Spleen (tissue), 11 donors: ENCODE results near the gene TCF20. TPM values are rescaled to one million over a fixed set of nuclear protein-coding genes. Genes with fewer than 3 reads are reported as not detected.

Experiments
- DNase-seq: peaks from one replicate; pipeline ENCODE4 v3.0.0-alpha.2; 2020
- H3K27ac ChIP-seq, 8 donors: fragments of 200-600 bp; sonication (generic) in 7 of 8; 1 replicate in 4 of 8; 2 replicates in 4 of 8; pipeline versions ENCODE4 v1.5.0 to v1.8.0; 2016 to 2021; ENCODE audit warnings: inconsistent platforms in 4 of 8, mild to moderate bottlenecking in 4 of 8, moderate library complexity in 1 of 8
- H3K27me3 ChIP-seq, 7 donors: fragments of 200-600 bp; sonication (generic) in 6 of 7; replicated peaks in 1 of 7; 1 replicate in 4 of 7; 2 replicates in 3 of 7; pipeline versions ENCODE4 v1.5.0 to v1.8.0; 2016 to 2021; ENCODE audit warnings: inconsistent platforms in 3 of 7, mild to moderate bottlenecking in 1 of 7
- H3K36me3 ChIP-seq, 6 donors: fragments of 200-600 bp; sonication (generic) in 5 of 6; 1 replicate in 4 of 6; 2 replicates in 2 of 6; pipeline versions ENCODE4 v1.5.0 to v1.8.0; 2016 to 2021; ENCODE audit warnings: inconsistent platforms in 2 of 6
- H3K4me1 ChIP-seq, 6 donors: fragments of 200-600 bp; sonication (generic) in 5 of 6; 1 replicate in 3 of 6; 2 replicates in 3 of 6; pipeline versions ENCODE4 v1.5.0 to v1.8.0; 2016 to 2021; ENCODE audit warnings: inconsistent platforms in 3 of 6
- H3K4me3 ChIP-seq, 8 donors: fragments of 200-600 bp; sonication (generic) in 7 of 8; 1 replicate in 4 of 8; 2 replicates in 4 of 8; pipeline versions ENCODE4 v1.5.0 to v1.8.0; 2016 to 2021; ENCODE audit warnings: inconsistent platforms in 4 of 8, mild to moderate bottlenecking in 4 of 8, moderate library complexity in 2 of 8
- H3K9me3 ChIP-seq, 8 donors: fragments of 200-600 bp; sonication (generic) in 7 of 8; 1 replicate in 4 of 8; 2 replicates in 4 of 8; pipeline versions ENCODE4 v1.5.0 to v1.8.0; 2016 to 2021; ENCODE audit warnings: inconsistent platforms in 4 of 8
- POLR2A ChIP-seq, 3 donors: fragments of 450-650 bp; IDR thresholded peaks; one replicate each; pipeline ENCODE4 v1.5.1; 2017; ENCODE audit warnings: antibody characterized with exemption in 3 of 3, mild to moderate bottlenecking in 1 of 3
- POLR2AphosphoS5 ChIP-seq, 3 donors: sonication (generic); formaldehyde crosslinking; IDR thresholded peaks; one replicate each; pipeline ENCODE4 v1.5.1; 2017; ENCODE audit warnings: antibody characterized with exemption in 3 of 3
- WGBS, 5 donors: extraction: QIAGEN DNeasy Blood & Tissue Kit in 3 of 5; methylation state at CpG; one replicate each; pipeline versions ENCODE4 v1.1.5 to v1.1.7; 2013 to 2018; 5-methylcytosine and 5-hydroxymethylcytosine counted together
- intact Hi-C: fragments of 100-400 bp; cut with DNase I; formaldehyde crosslinking; loops from one replicate; pipeline ENCODE4 v1.15.0; 2023; ENCODE audit warnings: low total_unique reads
- polyA plus RNA-seq, 3 donors: library from polyadenylated mRNA; stranded (reverse); fragments of 200-250 nt; gene quantifications; one replicate each; pipeline ENCODE4 v1.2.1, GENCODE V29; 2013
- total RNA-seq, 7 donors: library from RNA; depleted of rRNA in 3 of 7; stranded (reverse); fragments of >200 nt in 3 of 7; fragmentation: NEBNext Ultra II Directional in 4 of 7; extraction: Animal tissue kit (Norgen Biotek cat#: 25700) in 4 of 7; gene quantifications; one replicate each; pipeline versions ENCODE4 v1.1.0 to v1.2.1, GENCODE V29; 2016 to 2021
- TF ChIP-seq, protein P1 (sequence below), 11 experiments: fragments of 200-600 bp in 7 of 11; fragments of 450-650 bp in 4 of 11; sonication (generic) in 4 of 11; IDR thresholded peaks in 8 of 11; conservative IDR thresholded peaks in 3 of 11; 1 replicate in 7 of 11; 2 replicates in 4 of 11; pipeline versions ENCODE4 v1.4.0 to v1.8.0; 2016 to 2021; ENCODE audit warnings: antibody characterized with exemption in 11 of 11, inconsistent platforms in 4 of 11, mild to moderate bottlenecking in 1 of 11
- donor health status: healthy with polysubstance abuse.
- donor health status: DM: no; HTN: no; CAD: no; lungs with moderate emphysema.
- donor health status: DM: no; HTN: no; CAD: no.
- donor health status: Bipolar disorder and iron deficiency.
- donor health status: healthy.
- donor health status: DM: no; HTN: no; CAD: no.
- donor health status: DM: yes; HTN: yes; CAD: no.

Gene TCF20
- total and polyA plus RNA-seq, 10 donors, result 4.4 to 54.1 (median 41.9) TPM

- WGBS, 5 donors, result 49 to 68% (median 52%) methylated on average over 5 of the region's 5 CpGs
- Histone ChIP-seq H3K27me3 (peaks cover 0 to 25% (median 4%) of the 10 kb centered on the region in 7 donors), H3K4me1 (peaks cover 0 to 16% (median 4%) of the 10 kb centered on the region in 6 donors), H3K36me3 (no peaks in the 10 kb centered on the region), H3K27ac (no peak overlapping the region), H3K4me3 (no peak overlapping the region), H3K9me3 (no peaks in the 10 kb centered on the region)
- intact Hi-C loops, result no loop called here
- DNase-seq, result no peak
- TF ChIP-seq POLR2AphosphoS5 (IDR thresholded peaks at IDR 0.05) (no peak), POLR2A (IDR thresholded peaks at IDR 0.05) (no peak)
- TF ChIP-seq, protein P1, sequence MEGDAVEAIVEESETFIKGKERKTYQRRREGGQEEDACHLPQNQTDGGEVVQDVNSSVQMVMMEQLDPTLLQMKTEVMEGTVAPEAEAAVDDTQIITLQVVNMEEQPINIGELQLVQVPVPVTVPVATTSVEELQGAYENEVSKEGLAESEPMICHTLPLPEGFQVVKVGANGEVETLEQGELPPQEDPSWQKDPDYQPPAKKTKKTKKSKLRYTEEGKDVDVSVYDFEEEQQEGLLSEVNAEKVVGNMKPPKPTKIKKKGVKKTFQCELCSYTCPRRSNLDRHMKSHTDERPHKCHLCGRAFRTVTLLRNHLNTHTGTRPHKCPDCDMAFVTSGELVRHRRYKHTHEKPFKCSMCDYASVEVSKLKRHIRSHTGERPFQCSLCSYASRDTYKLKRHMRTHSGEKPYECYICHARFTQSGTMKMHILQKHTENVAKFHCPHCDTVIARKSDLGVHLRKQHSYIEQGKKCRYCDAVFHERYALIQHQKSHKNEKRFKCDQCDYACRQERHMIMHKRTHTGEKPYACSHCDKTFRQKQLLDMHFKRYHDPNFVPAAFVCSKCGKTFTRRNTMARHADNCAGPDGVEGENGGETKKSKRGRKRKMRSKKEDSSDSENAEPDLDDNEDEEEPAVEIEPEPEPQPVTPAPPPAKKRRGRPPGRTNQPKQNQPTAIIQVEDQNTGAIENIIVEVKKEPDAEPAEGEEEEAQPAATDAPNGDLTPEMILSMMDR (IDR thresholded peaks at IDR 0.05 in 8 of 11, conservative IDR thresholded peaks at IDR 0.05 in 3 of 11), result no peak
Measured at GRCh38 chr22:42314709-42315391, 44.4 kb upstream of the TCF20 start.

DNA sequence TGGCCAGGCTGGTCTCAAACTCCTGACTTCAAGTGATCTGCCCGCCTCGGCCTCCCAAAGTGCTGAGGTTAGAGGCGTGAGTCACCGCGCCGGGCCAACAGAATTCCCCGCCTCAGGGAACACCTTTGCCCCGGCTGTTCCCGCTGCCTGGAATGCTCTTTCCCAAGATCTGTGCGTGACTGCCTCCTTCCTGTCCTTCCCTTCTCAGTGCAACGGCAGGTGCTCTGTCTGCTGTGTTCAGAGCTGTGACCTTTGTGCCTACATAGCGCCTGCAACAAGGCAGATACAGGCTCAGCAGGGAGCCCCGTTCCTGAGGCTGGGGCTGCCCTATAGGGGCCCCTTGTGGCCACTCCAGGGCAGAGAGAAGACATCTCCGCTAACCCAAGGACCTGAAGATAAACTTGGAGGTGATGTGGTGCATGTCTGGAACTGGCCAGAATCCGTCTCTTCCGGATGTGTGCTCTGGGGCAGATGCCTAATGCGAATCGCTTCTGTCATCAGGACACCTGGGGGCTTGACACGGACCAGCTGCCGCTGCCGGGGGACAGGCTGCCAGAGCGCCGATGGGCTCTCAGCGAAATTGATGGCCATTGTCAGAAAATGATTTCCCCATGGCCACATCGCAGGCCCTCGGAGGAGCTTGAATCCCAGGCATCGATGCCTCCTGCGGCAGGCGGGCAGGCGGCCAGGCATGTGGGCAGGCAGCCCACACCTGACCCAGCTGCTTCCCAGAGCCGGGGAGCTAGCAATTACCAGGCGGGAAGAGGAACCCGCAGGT lies 43.5 kb upstream of the TCF20 start:
- Histone ChIP-seq H3K27ac (no peak overlapping the region), H3K4me1 (peaks cover 0 to 11% (median 4%) of the 10 kb centered on the region in 6 donors), H3K27me3 (peaks cover 0 to 25% (median 4%) of the 10 kb centered on the region in 7 donors), H3K36me3 (no peaks in the 10 kb centered on the region), H3K9me3 (no peaks in the 10 kb centered on the region), H3K4me3 (no peak overlapping the region)
- intact Hi-C loops, result no loop called here
- WGBS, 5 donors, result 51 to 69% (median 62%) methylated on average over 24 to 33 of the region's 33 CpGs
- TF ChIP-seq POLR2A (IDR thresholded peaks at IDR 0.05) (no peak), POLR2AphosphoS5 (IDR thresholded peaks at IDR 0.05) (no peak)
- TF ChIP-seq, protein P1 (IDR thresholded peaks at IDR 0.05 in 8 of 11, conservative IDR thresholded peaks at IDR 0.05 in 3 of 11), result peak in 7 of 11 experiments; percentile 30 to 52 (median 41)
- no peak for DNase-seq

DNA sequence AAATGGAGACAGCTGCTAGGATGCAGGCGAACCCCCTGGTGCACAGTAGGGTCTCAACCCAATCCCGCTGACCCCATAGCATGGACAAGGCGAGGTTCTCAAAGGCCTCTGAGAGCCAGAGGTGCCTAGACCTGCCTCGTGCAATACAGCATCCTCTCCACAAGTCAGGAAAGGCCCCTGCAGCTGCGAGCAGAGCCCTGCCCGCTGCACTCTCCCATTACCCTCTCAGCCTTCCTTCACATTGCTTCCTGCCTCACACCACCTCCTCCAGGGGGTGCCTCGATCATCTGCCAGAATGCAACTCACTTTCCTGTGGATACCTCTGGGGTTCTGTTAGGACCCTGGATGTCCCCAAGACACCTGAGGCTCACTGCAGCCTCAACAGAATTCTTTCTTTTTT lies 42.8 kb upstream of the TCF20 start:
- TF ChIP-seq POLR2A (IDR thresholded peaks at IDR 0.05) (no peak), POLR2AphosphoS5 (IDR thresholded peaks at IDR 0.05) (no peak)
- TF ChIP-seq, protein P1 (IDR thresholded peaks at IDR 0.05 in 8 of 11, conservative IDR thresholded peaks at IDR 0.05 in 3 of 11), result no peak
- no peak for DNase-seq
- intact Hi-C loops, result no loop called here
- H3K27me3 ChIP-seq, result peaks cover 0 to 25% (median 4%) of the 10 kb centered on the region in 7 donors
- H3K4me1 ChIP-seq, result peaks cover 0 to 11% (median 4%) of the 10 kb centered on the region in 6 donors
- no peaks in the 10 kb centered on the region for H3K36me3 ChIP-seq
- WGBS, 5 donors, result 51 to 74% (median 66%) methylated on average over 5 to 7 of the region's 7 CpGs
- H3K9me3 ChIP-seq, result no peaks in the 10 kb centered on the region
- H3K4me3 ChIP-seq, result no peak overlapping the region
- no peak overlapping the region for H3K27ac ChIP-seq
